SK-N-SH (cell line): ENCODE data around the gene KRT39. TPM values are rescaled to one million over a fixed set of nuclear protein-coding genes. Genes with fewer than 3 reads are reported as not detected.

Source experiments
- CTCF ChIA-PET: fragments of 300-600, 350-600 bp; formaldehyde crosslinking; extraction: SDS; loops from one replicate; lab custom pipeline; 2021; lab: Yijun Ruan, JAX
- POLR2A ChIA-PET: fragments of 350-600 bp; sonication (Branson Sonifier 250); formaldehyde crosslinking; extraction: SDS; loops from one replicate; lab custom pipeline; 2020; ENCODE audit warnings: antibody characterized with exemption, inconsistent platforms; lab: Yijun Ruan, JAX
- DNase-seq: peaks from one replicate; pipeline ENCODE4 v3.0.0; 2012
- H2AFZ ChIP-seq: fragments of 200-600 bp; sonication (generic); 2 replicates; pipeline ENCODE4 v1.8.1; 2016; ENCODE audit warnings: antibody characterized with exemption, mild to moderate bottlenecking, low read depth
- H3F3A ChIP-seq: fragments of 200-600 bp; sonication (generic); replicated peaks from 2 replicates; pipeline ENCODE3; 2016; ENCODE audit warnings: antibody characterized with exemption, mild to moderate bottlenecking; ENCODE audit not compliant: insufficient read depth
- H3K27ac ChIP-seq, 2 experiments: fragments of 200-500 bp in 1 of 2; fragments of 200-600 bp in 1 of 2; sonication (Bioruptor generic) in 1 of 2; sonication (generic), shearing (Covaris generic) in 1 of 2; 2 replicates each; pipeline versions ENCODE4 v1.5.1 to v1.6.1; 2014 to 2016; ENCODE audit warnings: low read depth in 2 of 2, inconsistent platforms in 1 of 2, low read length in 1 of 2, mild to moderate bottlenecking in 1 of 2, mixed read lengths in 1 of 2
- H3K27me3 ChIP-seq: fragments of 200-600 bp; sonication (generic), shearing (Covaris generic); 2 replicates; pipeline ENCODE4 v1.6.1; 2016; ENCODE audit warnings: mixed run types; ENCODE audit not compliant: insufficient read depth
- H3K36me3 ChIP-seq, 2 experiments: fragments of 200-500 bp in 1 of 2; fragments of 200-600 bp in 1 of 2; sonication (Bioruptor generic) in 1 of 2; sonication (generic) in 1 of 2; replicated peaks in 1 of 2; 2 replicates each; pipeline versions ENCODE3 to v1.5.1; 2014 to 2016; ENCODE audit warnings: low read length in 1 of 2, mild to moderate bottlenecking in 1 of 2; ENCODE audit not compliant: insufficient read depth in 2 of 2, control insufficient read depth in 1 of 2
- H3K4me1 ChIP-seq, 2 experiments: fragments of 200-500 bp in 1 of 2; fragments of 200-600 bp in 1 of 2; sonication (Bioruptor generic) in 1 of 2; sonication (generic), shearing (Covaris generic) in 1 of 2; 2 replicates each; pipeline versions ENCODE4 v1.5.1 to v1.6.1; 2014 to 2016; ENCODE audit warnings: low read depth in 1 of 2, low read length in 1 of 2, mixed run types in 1 of 2; ENCODE audit not compliant: insufficient read depth in 2 of 2, control insufficient read depth in 1 of 2
- H3K4me2 ChIP-seq: fragments of 200-600 bp; sonication (generic), shearing (Covaris generic); 2 replicates; pipeline ENCODE4 v1.6.1; 2017; ENCODE audit warnings: mixed run types
- H3K4me3 ChIP-seq, 2 experiments: fragments of 200-500 bp in 1 of 2; fragments of 200-600 bp in 1 of 2; sonication (Bioruptor generic) in 1 of 2; sonication (generic), shearing (Covaris generic) in 1 of 2; 2 replicates each; pipeline versions ENCODE4 v1.5.1 to v1.8.1; 2014 to 2016; ENCODE audit warnings: low read depth in 2 of 2, inconsistent platforms in 1 of 2, low read length in 1 of 2, mild to moderate bottlenecking in 1 of 2, mixed read lengths in 1 of 2, moderate library complexity in 1 of 2
- H3K79me2 ChIP-seq: fragments of 200-600 bp; sonication (generic); 2 replicates; pipeline ENCODE4 v1.8.1; 2017; ENCODE audit warnings: mild to moderate bottlenecking; ENCODE audit not compliant: insufficient read depth
- H3K9ac ChIP-seq: fragments of 200-600 bp; sonication (generic); 2 replicates; pipeline ENCODE4 v1.6.1; 2017; ENCODE audit warnings: mixed run types
- H3K9me2 ChIP-seq: fragments of 200-600 bp; sonication (generic); 2 replicates; pipeline ENCODE4 v1.6.1; 2017; ENCODE audit warnings: mixed run types
- H3K9me3 ChIP-seq: fragments of 200-600 bp; sonication (generic); 2 replicates; pipeline ENCODE4 v1.6.1; 2017; ENCODE audit warnings: mixed run types, mild to moderate bottlenecking, moderate library complexity
- H4K20me1 ChIP-seq: fragments of 200-600 bp; sonication (generic); 2 replicates; pipeline ENCODE4 v1.6.1; 2017; ENCODE audit warnings: mild to moderate bottlenecking, mixed run types; ENCODE audit not compliant: insufficient read depth
- CHD2 ChIP-seq: fragments of 150-350 bp; IDR thresholded peaks from 2 replicates; pipeline ENCODE4 v1.6.1; 2018; ENCODE audit warnings: low read length; ENCODE audit not compliant: partially characterized antibody
- FOSL2 ChIP-seq: IDR thresholded peaks from 2 replicates; pipeline ENCODE4 v1.4.0; 2012; ENCODE audit warnings: low read depth, mild to moderate bottlenecking, moderate library complexity, borderline replicate concordance
- GABPA ChIP-seq: IDR thresholded peaks from 2 replicates; pipeline ENCODE4 v1.4.0; 2012; ENCODE audit warnings: low read depth, mild to moderate bottlenecking
- GATA2 ChIP-seq: sonication (generic); formaldehyde crosslinking; IDR thresholded peaks from 2 replicates; pipeline ENCODE4 v1.5.0; 2020; ENCODE audit warnings: mild to moderate bottlenecking, missing genetic modification reagents
- JUND ChIP-seq: IDR thresholded peaks from 2 replicates; pipeline ENCODE4 v1.4.0; 2012
- NRF1 ChIP-seq: IDR thresholded peaks from 2 replicates; pipeline ENCODE4 v1.6.1; 2012; ENCODE audit warnings: low read depth, mild to moderate bottlenecking, low read length
- RAD21 ChIP-seq: IDR thresholded peaks from 2 replicates; pipeline ENCODE4 v1.6.1; 2012; ENCODE audit warnings: mild to moderate bottlenecking, low read length
- SMC3 ChIP-seq: IDR thresholded peaks from 2 replicates; pipeline ENCODE4 v1.6.1; 2012; ENCODE audit warnings: low read depth, low read length, improper control_type of control experiment
- TEAD4 ChIP-seq: IDR thresholded peaks from 2 replicates; pipeline ENCODE4 v1.4.0; 2012; ENCODE audit warnings: mild to moderate bottlenecking, borderline replicate concordance; ENCODE audit not compliant: insufficient read depth
- WGBS: methylation state at CpG from one replicate; pipeline ENCODE4 v1.1.6; 2017; ENCODE audit warnings: low lambda C conversion rate; 5-methylcytosine and 5-hydroxymethylcytosine counted together
- polyA plus RNA-seq, 3 experiments: library from polyadenylated mRNA; depleted of rRNA; stranded (reverse); fragments of >200 nt; gene quantifications; 2 replicates each; pipeline ENCODE4 v1.2.3, GENCODE V29; 2012
- TF ChIP-seq, protein P1 (sequence below): IDR thresholded peaks from 2 replicates; pipeline ENCODE4 v1.4.0; 2012; ENCODE audit warnings: low read depth, borderline replicate concordance
- TF ChIP-seq, protein P2 (sequence below): IDR thresholded peaks from 2 replicates; pipeline ENCODE4; 2012
- TF ChIP-seq, protein P3 (sequence below): fragments of 200-600 bp; sonication (generic); IDR thresholded peaks from 2 replicates; pipeline ENCODE4 v1.6.1; 2017; ENCODE audit warnings: antibody characterized with exemption, mild to moderate bottlenecking, moderate library complexity
- TF ChIP-seq, protein P4 (sequence below): fragments of 150-350 bp; IDR thresholded peaks from 2 replicates; pipeline ENCODE4 v1.6.1; 2016; ENCODE audit warnings: mild to moderate bottlenecking, low read depth, low read length

The KRT39 gene
- polyA plus RNA-seq, 1 of the 3 experiments (the other 2 are of a cell fraction), result not detected

DNA sequence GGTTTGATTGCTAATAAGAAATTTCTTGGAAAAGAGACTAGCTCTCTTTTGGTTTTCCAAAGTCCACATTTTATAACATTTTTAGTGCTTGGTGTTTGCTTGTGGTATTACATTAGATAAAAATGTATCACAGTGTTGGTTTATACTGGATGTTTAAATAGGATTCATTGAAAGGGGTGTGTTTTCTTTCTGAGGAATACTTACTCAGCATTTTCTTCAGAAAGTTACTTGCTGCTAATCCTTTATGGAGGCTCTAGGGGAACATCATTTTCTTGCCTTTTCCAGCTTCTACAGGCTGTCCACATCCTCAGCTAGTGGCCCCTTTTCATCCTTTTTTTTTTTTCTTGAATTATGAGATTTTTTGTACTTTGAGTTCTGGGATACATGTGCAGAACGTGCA lies 834 bp upstream of the KRT39 start (continued):
- TF ChIP-seq, protein P1, sequence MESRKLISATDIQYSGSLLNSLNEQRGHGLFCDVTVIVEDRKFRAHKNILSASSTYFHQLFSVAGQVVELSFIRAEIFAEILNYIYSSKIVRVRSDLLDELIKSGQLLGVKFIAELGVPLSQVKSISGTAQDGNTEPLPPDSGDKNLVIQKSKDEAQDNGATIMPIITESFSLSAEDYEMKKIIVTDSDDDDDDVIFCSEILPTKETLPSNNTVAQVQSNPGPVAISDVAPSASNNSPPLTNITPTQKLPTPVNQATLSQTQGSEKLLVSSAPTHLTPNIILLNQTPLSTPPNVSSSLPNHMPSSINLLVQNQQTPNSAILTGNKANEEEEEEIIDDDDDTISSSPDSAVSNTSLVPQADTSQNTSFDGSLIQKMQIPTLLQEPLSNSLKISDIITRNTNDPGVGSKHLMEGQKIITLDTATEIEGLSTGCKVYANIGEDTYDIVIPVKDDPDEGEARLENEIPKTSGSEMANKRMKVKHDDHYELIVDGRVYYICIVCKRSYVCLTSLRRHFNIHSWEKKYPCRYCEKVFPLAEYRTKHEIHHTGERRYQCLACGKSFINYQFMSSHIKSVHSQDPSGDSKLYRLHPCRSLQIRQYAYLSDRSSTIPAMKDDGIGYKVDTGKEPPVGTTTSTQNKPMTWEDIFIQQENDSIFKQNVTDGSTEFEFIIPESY, result no peak
- TF ChIP-seq CHD2 (no peak), RAD21 (no peak), SMC3 (no peak), NRF1 (no peak), GABPA (no peak)
- TF ChIP-seq, protein P2, sequence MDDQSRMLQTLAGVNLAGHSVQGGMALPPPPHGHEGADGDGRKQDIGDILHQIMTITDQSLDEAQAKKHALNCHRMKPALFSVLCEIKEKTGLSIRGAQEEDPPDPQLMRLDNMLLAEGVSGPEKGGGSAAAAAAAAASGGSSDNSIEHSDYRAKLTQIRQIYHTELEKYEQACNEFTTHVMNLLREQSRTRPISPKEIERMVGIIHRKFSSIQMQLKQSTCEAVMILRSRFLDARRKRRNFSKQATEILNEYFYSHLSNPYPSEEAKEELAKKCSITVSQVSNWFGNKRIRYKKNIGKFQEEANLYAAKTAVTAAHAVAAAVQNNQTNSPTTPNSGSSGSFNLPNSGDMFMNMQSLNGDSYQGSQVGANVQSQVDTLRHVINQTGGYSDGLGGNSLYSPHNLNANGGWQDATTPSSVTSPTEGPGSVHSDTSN, result no peak

DNA sequence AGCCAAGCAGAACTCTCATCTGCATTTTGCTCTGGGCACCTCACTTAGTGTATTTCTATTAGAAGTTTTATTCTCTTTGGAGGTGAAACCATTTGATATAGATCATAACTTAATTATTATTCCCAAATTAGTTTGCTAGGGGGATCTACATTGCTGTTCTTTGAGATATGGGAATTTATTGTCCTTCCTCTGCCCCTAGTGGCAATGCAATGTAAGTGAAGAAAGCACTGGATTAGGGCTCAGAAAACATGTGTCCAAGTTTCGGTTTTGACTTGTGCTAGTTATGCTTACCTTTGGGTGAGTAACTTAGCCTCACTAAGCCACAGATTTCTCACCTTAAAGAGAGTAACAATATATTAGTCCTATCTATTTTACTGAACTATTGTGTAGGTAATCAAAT lies 2.9 kb downstream of the KRT39 start:
- no peaks in the 10 kb centered on the region for H4K20me1 ChIP-seq
- TF ChIP-seq GATA2 (CRISPR knock-in tag) (no peak), SMC3 (peak; percentile 11; the same call in 1 of the 2 replicates), FOSL2 (no peak), TEAD4 (no peak), JUND (no peak), RAD21 (peak; percentile 39)
- TF ChIP-seq, protein P3, sequence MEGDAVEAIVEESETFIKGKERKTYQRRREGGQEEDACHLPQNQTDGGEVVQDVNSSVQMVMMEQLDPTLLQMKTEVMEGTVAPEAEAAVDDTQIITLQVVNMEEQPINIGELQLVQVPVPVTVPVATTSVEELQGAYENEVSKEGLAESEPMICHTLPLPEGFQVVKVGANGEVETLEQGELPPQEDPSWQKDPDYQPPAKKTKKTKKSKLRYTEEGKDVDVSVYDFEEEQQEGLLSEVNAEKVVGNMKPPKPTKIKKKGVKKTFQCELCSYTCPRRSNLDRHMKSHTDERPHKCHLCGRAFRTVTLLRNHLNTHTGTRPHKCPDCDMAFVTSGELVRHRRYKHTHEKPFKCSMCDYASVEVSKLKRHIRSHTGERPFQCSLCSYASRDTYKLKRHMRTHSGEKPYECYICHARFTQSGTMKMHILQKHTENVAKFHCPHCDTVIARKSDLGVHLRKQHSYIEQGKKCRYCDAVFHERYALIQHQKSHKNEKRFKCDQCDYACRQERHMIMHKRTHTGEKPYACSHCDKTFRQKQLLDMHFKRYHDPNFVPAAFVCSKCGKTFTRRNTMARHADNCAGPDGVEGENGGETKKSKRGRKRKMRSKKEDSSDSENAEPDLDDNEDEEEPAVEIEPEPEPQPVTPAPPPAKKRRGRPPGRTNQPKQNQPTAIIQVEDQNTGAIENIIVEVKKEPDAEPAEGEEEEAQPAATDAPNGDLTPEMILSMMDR, result peak; percentile 79
- TF ChIP-seq, protein P4, sequence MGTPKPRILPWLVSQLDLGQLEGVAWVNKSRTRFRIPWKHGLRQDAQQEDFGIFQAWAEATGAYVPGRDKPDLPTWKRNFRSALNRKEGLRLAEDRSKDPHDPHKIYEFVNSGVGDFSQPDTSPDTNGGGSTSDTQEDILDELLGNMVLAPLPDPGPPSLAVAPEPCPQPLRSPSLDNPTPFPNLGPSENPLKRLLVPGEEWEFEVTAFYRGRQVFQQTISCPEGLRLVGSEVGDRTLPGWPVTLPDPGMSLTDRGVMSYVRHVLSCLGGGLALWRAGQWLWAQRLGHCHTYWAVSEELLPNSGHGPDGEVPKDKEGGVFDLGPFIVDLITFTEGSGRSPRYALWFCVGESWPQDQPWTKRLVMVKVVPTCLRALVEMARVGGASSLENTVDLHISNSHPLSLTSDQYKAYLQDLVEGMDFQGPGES, result no peak
- no peaks in the 10 kb centered on the region for H3K36me3 ChIP-seq
- H3K9ac ChIP-seq, result no peak overlapping the region
- no peaks in the 10 kb centered on the region for H3K9me3 ChIP-seq
- H3K4me3 ChIP-seq, result peak overlapping the region in 1 of 2 experiments; percentile 18; a peak in 2 of 4 replicates
- no peaks in the 10 kb centered on the region for H3F3A ChIP-seq
- H3K4me1 ChIP-seq, result no peaks in the 10 kb centered on the region
- no peaks in the 10 kb centered on the region for H3K9me2 ChIP-seq
- H3K27me3 ChIP-seq, result no peaks in the 10 kb centered on the region
- ChIA-PET POLR2A (no interaction called here), CTCF (interaction anchor here (0.8 to 1.4 kb wide), 8 partner anchors 11 to 365 kb away, joined by 3 to 6 read pairs (median 4); partner anchors contain the start of gene KRT40)
- H3K79me2 ChIP-seq, result no peaks in the 10 kb centered on the region
- H2AFZ ChIP-seq, result peak overlapping the region; percentile 72; the same call in 1 of the 2 replicates
- WGBS, result 12% methylated on average over 1 of the region's 1 CpG
- no peak overlapping the region for H3K4me2 ChIP-seq
- DNase-seq, result peak; percentile 19
- no peak overlapping the region for H3K27ac ChIP-seq
